ENCODE data around the gene BCL7C. TPM values are rescaled to one million over a fixed set of nuclear protein-coding genes. Genes with fewer than 3 reads are reported as not detected.
"Not testable (repeated sequence)": the region's sequence is repeated elsewhere in the genome, so short reads cannot be mapped to it uniquely, and the experiment has no call there.

Gene BCL7C
- total RNA-seq, 1 donor from 2014 or later, result 34.2 TPM

- peak overlapping the region; percentile 88 for H3K27ac Mint-ChIP-seq
- H3K27me3 Mint-ChIP-seq, result no peaks in the 10 kb centered on the region
- no peak for TF ChIP-seq CTCF (IDR thresholded peaks at IDR 0.05; ENCODE audit: unreplicated experiment)
- H3K4me1 Mint-ChIP-seq (ENCODE audit: low read depth), result peaks cover 29% of the 10 kb centered on the region
- peak overlapping the region; percentile 72 for H3K4me3 Mint-ChIP-seq (ENCODE audit: low read depth)
- no peaks in the 10 kb centered on the region for H3K9me3 Mint-ChIP-seq (ENCODE audit: low read depth)
- peaks cover 7% of the 10 kb centered on the region for H3K36me3 Mint-ChIP-seq (ENCODE audit: insufficient read depth)
- DNase-seq (ENCODE audit: low spot score, unreplicated experiment), result no peak
These were observed 877 bp upstream of the BCL7C start for GRCh38 chr16:30894540-30895368.

- Mint-ChIP-seq H3K4me3 (ENCODE audit: low read depth) (peak overlapping the region; percentile 78), H3K9me3 (ENCODE audit: low read depth) (no peaks in the 10 kb centered on the region), H3K27ac (peak overlapping the region; percentile 84), H3K4me1 (ENCODE audit: low read depth) (peaks cover 29% of the 10 kb centered on the region), H3K36me3 (ENCODE audit: insufficient read depth) (peaks cover 14% of the 10 kb centered on the region), H3K27me3 (no peaks in the 10 kb centered on the region)
- TF ChIP-seq CTCF (IDR thresholded peaks at IDR 0.05; ENCODE audit: unreplicated experiment), result no peak
- no peak for DNase-seq (ENCODE audit: low spot score, unreplicated experiment)
These were observed 497 bp downstream of the BCL7C start for GRCh38 chr16:30893417-30893743.

GRCh38 chr16:30892670-30893416 lies 1.0 kb downstream of the BCL7C start:
- no peaks in the 10 kb centered on the region for H3K9me3 Mint-ChIP-seq (ENCODE audit: low read depth)
- H3K27me3 Mint-ChIP-seq, result no peaks in the 10 kb centered on the region
- peaks cover 14% of the 10 kb centered on the region for H3K36me3 Mint-ChIP-seq (ENCODE audit: insufficient read depth)
- H3K4me1 Mint-ChIP-seq (ENCODE audit: low read depth), result peaks cover 29% of the 10 kb centered on the region
- no peak for TF ChIP-seq CTCF (IDR thresholded peaks at IDR 0.05; ENCODE audit: unreplicated experiment)
- peak overlapping the region; percentile 84 for H3K27ac Mint-ChIP-seq
- H3K4me3 Mint-ChIP-seq (ENCODE audit: low read depth), result peak overlapping the region; percentile 78
- no peak for DNase-seq (ENCODE audit: low spot score, unreplicated experiment)

- DNase-seq (ENCODE audit: low spot score, unreplicated experiment); H3K9me3 Mint-ChIP-seq (ENCODE audit: low read depth); H3K27me3 Mint-ChIP-seq; H3K27ac Mint-ChIP-seq: not testable (repeated sequence)
- H3K4me1 Mint-ChIP-seq (ENCODE audit: low read depth), result peaks cover 22% of the 10 kb centered on the region
- H3K4me3 Mint-ChIP-seq (ENCODE audit: low read depth), result peak overlapping the region; percentile 19
- H3K36me3 Mint-ChIP-seq (ENCODE audit: insufficient read depth), result peaks cover 14% of the 10 kb centered on the region
These were observed 2.6 kb downstream of the BCL7C start for GRCh38 chr16:30891043-30891823.

- Mint-ChIP-seq H3K27ac (peak overlapping the region; percentile 26), H3K4me1 (ENCODE audit: low read depth) (peaks cover 13% of the 10 kb centered on the region), H3K27me3 (no peaks in the 10 kb centered on the region), H3K9me3 (ENCODE audit: low read depth) (no peaks in the 10 kb centered on the region), H3K4me3 (ENCODE audit: low read depth) (no peak overlapping the region), H3K36me3 (ENCODE audit: insufficient read depth) (peaks cover 15% of the 10 kb centered on the region)
- DNase-seq (ENCODE audit: low spot score, unreplicated experiment), result no peak
- TF ChIP-seq CTCF (IDR thresholded peaks at IDR 0.05; ENCODE audit: unreplicated experiment), result no peak
These were observed 4.2 kb downstream of the BCL7C start for GRCh38 chr16:30889721-30890120.
